ENCODE data around the gene ST13.
"Not testable (repeated sequence)": the region's sequence is repeated elsewhere in the genome, so short reads cannot be mapped to it uniquely, and the experiment has no call there.

The ST13 gene

GRCh38 chr22:40781749-40782148 lies 74.7 kb downstream of the ST13 start:
- DNase-seq (ENCODE audit: low spot score) = not testable (repeated sequence)

Measured in AG08396 (cell line).